Measurements from ENCODE around the gene SLC35D2. TPM values are rescaled to one million over a fixed set of nuclear protein-coding genes. Genes with fewer than 3 reads are reported as not detected.

The SLC35D2 gene
- polyA plus RNA-seq, 1 donor from 2014 or later, result 0.07 TPM

GRCh38 chr9:96338299-96338698, 45.2 kb downstream of the SLC35D2 start:
- Histone ChIP-seq H3K9me3 (ENCODE audit: low read length) (no peaks in the 10 kb centered on the region), H3K4me3 (ENCODE audit: low read length) (no peak overlapping the region), H3K4me2 (ENCODE audit: low read length) (no peak overlapping the region), H3K9ac (ENCODE audit: low read length) (no peak overlapping the region), H3K36me3 (ENCODE audit: insufficient read depth, low read length) (no peaks in the 10 kb centered on the region), H3K9me2 (ENCODE audit: insufficient read depth, low read length) (no peaks in the 10 kb centered on the region), H3K27ac (ENCODE audit: low read length) (no peak overlapping the region), H3K27me3 (ENCODE audit: insufficient read depth, low read depth, low read length) (no peaks in the 10 kb centered on the region), H2AFZ (ENCODE audit: low read depth, low read length) (no peak overlapping the region), H3K79me2 (replicated peaks; ENCODE audit: insufficient read depth, low read length) (no peaks in the 10 kb centered on the region), H4K20me1 (ENCODE audit: insufficient read depth) (no peaks in the 10 kb centered on the region), H3F3A (ENCODE audit: insufficient read depth, low read length, poor library complexity, severe bottlenecking) (no peaks in the 10 kb centered on the region)
- TF ChIP-seq TAF1 (IDR thresholded peaks at IDR 0.05; ENCODE audit: low read depth) (no peak), RAD21 (conservative IDR thresholded peaks at IDR 0.05) (no peak), POLR2AphosphoS5 (IDR thresholded peaks at IDR 0.05) (no peak), SMC3 (conservative IDR thresholded peaks at IDR 0.05; ENCODE audit: poor library complexity) (no peak), EP300 (conservative IDR thresholded peaks at IDR 0.05; ENCODE audit: poor library complexity, severe bottlenecking) (no peak), EZH2 (IDR thresholded peaks at IDR 0.05; ENCODE audit: borderline replicate concordance, insufficient read depth, low read length, poor library complexity, severe bottlenecking) (no peak), CTCF (IDR thresholded peaks at IDR 0.05; ENCODE audit: poor library complexity, severe bottlenecking) (no peak), MXI1 (conservative IDR thresholded peaks at IDR 0.05; ENCODE audit: poor library complexity, severe bottlenecking) (no peak)
- TF ChIP-seq, protein P1, sequence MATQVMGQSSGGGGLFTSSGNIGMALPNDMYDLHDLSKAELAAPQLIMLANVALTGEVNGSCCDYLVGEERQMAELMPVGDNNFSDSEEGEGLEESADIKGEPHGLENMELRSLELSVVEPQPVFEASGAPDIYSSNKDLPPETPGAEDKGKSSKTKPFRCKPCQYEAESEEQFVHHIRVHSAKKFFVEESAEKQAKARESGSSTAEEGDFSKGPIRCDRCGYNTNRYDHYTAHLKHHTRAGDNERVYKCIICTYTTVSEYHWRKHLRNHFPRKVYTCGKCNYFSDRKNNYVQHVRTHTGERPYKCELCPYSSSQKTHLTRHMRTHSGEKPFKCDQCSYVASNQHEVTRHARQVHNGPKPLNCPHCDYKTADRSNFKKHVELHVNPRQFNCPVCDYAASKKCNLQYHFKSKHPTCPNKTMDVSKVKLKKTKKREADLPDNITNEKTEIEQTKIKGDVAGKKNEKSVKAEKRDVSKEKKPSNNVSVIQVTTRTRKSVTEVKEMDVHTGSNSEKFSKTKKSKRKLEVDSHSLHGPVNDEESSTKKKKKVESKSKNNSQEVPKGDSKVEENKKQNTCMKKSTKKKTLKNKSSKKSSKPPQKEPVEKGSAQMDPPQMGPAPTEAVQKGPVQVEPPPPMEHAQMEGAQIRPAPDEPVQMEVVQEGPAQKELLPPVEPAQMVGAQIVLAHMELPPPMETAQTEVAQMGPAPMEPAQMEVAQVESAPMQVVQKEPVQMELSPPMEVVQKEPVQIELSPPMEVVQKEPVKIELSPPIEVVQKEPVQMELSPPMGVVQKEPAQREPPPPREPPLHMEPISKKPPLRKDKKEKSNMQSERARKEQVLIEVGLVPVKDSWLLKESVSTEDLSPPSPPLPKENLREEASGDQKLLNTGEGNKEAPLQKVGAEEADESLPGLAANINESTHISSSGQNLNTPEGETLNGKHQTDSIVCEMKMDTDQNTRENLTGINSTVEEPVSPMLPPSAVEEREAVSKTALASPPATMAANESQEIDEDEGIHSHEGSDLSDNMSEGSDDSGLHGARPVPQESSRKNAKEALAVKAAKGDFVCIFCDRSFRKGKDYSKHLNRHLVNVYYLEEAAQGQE (IDR thresholded peaks at IDR 0.05; ENCODE audit: borderline replicate concordance), result no peak

- no peaks in the 10 kb centered on the region for H4K20me1 ChIP-seq (ENCODE audit: insufficient read depth)
- TF ChIP-seq RAD21 (conservative IDR thresholded peaks at IDR 0.05) (no peak), CTCF (IDR thresholded peaks at IDR 0.05; ENCODE audit: poor library complexity, severe bottlenecking) (no peak), SMC3 (conservative IDR thresholded peaks at IDR 0.05; ENCODE audit: poor library complexity) (no peak), EZH2 (IDR thresholded peaks at IDR 0.05; ENCODE audit: borderline replicate concordance, insufficient read depth, low read length, poor library complexity, severe bottlenecking) (no peak), MXI1 (conservative IDR thresholded peaks at IDR 0.05; ENCODE audit: poor library complexity, severe bottlenecking) (no peak)
- TF ChIP-seq, protein P1 (IDR thresholded peaks at IDR 0.05; ENCODE audit: borderline replicate concordance), result no peak
- no peak overlapping the region for H2AFZ ChIP-seq (ENCODE audit: low read depth, low read length)
- H3K9ac ChIP-seq (ENCODE audit: low read length), result no peak overlapping the region
- H3K27ac ChIP-seq (ENCODE audit: low read length), result no peak overlapping the region
- no peaks in the 10 kb centered on the region for H3K27me3 ChIP-seq (ENCODE audit: insufficient read depth, low read depth, low read length)
- no peaks in the 10 kb centered on the region for H3K79me2 ChIP-seq (replicated peaks; ENCODE audit: insufficient read depth, low read length)
- no peaks in the 10 kb centered on the region for H3K9me3 ChIP-seq (ENCODE audit: low read length)
- H3F3A ChIP-seq (ENCODE audit: insufficient read depth, low read length, poor library complexity, severe bottlenecking), result no peaks in the 10 kb centered on the region
- no peaks in the 10 kb centered on the region for H3K36me3 ChIP-seq (ENCODE audit: insufficient read depth, low read length)
- no peak overlapping the region for H3K4me2 ChIP-seq (ENCODE audit: low read length)
- no peak overlapping the region for H3K4me3 ChIP-seq (ENCODE audit: low read length)
- no peaks in the 10 kb centered on the region for H3K9me2 ChIP-seq (ENCODE audit: insufficient read depth, low read length)
Observed at GRCh38 chr9:96333958-96334357, 49.6 kb downstream of the SLC35D2 start.
